ENCODE measurements around the gene PDE6C.

DNA sequence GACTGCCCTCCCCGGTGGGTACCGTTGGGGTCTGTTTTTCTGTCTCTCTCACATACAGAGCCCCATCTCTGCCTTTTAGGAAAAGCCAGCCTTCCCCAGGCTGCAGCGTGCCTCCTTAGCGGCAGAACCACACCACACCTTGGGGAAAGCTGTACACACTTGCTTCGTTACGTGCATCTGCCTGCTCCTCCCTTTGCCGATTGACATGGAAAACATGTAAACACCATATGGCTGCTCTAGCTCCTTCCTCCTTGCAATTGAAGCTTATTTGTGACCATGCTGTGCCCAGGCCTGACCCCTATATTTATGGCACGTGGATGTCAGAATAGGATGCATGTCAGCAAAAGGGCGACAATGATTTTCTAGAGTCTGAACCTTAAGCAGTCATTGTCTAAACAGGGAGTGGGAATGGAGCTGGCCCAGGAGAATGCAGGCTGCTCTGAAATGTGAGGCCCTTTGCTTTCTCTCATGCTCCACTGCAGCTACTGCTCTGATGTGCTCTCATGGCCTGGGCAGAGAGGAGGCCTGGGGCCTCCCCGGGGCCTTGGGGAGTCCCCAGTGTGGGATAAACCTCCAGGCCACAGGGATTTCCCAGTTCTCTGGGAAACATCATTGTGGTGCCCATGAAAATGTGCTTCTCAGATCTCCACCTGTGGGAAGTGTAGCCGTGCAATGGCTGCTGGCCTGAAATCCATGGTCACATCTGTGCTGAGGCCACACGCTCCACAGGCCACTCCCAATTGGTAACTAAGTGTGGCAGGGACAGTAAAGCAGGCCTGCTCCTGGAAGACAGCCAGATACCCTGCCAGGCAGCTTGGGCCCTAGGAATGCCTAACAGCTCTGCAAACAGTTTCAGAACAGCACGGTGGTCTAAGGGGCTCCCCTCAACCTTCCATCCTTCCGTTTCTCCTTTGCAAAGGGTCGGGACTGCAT is 18.6 kb downstream of the PDE6C start:
- TF ChIP-seq, protein P1, sequence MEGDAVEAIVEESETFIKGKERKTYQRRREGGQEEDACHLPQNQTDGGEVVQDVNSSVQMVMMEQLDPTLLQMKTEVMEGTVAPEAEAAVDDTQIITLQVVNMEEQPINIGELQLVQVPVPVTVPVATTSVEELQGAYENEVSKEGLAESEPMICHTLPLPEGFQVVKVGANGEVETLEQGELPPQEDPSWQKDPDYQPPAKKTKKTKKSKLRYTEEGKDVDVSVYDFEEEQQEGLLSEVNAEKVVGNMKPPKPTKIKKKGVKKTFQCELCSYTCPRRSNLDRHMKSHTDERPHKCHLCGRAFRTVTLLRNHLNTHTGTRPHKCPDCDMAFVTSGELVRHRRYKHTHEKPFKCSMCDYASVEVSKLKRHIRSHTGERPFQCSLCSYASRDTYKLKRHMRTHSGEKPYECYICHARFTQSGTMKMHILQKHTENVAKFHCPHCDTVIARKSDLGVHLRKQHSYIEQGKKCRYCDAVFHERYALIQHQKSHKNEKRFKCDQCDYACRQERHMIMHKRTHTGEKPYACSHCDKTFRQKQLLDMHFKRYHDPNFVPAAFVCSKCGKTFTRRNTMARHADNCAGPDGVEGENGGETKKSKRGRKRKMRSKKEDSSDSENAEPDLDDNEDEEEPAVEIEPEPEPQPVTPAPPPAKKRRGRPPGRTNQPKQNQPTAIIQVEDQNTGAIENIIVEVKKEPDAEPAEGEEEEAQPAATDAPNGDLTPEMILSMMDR (IDR thresholded peaks at IDR 0.05), result no peak
- TF ChIP-seq EZH2 (IDR thresholded peaks at IDR 0.05; ENCODE audit: borderline replicate concordance, insufficient read depth, low read depth, low read length, poor library complexity, severe bottlenecking), result no peak

Data from B cell (primary cell).